ENCODE measurements around the gene RAB11B. TPM values are rescaled to one million over a fixed set of nuclear protein-coding genes. Genes with fewer than 3 reads are reported as not detected.

RAB11B gene
- total RNA-seq, 3 donors from 2014 or later: 39.5 to 57.7 (median 41.3) TPM

DNA sequence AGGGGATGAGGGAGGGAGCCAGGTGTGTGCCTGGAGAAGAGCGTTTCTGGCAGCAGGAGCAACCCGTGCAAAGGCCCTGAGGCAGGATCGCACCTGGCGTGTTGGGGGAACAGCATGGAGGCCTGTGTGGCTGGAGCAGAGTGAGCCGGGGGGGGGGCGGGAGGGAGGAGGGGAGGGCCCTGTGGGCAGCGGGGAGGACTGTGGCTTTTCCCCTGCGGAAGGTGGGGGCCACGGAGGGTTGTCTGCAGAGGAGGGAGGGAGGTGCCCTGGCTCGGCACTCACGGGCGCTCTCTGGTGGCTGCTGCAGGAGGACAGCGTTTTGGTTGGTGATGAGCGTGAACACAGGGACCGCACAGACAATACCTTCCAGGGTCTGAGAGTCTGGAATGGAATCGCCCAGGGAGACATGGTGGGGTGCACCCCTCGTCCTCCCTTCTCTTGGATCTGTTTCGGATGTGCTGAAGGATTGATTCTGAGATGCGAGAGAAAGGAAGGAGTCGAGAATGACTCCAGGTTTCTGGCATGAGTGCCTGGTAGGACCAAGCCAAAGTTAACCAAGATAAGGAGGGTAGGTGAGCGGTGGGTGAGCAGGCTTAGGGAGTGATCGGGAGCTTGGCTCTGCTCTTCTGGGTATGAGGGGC is 6.5 kb downstream of the RAB11B start:
- peak; percentile 79 for DNase-seq (ENCODE audit: low spot score in 2 of 2)
- Histone ChIP-seq H3K9me3 (no peaks in the 10 kb centered on the region), H3K4me3 (peak overlapping the region in 2 of 3 donors; percentile 24 to 37), H3K4me1 (peaks cover 14 to 45% of the 10 kb centered on the region in 2 donors), H3K27me3 (no peaks in the 10 kb centered on the region), H3K27ac (peak overlapping the region; percentile 100), H3K36me3 (no peaks in the 10 kb centered on the region)
- TF ChIP-seq, protein P1, sequence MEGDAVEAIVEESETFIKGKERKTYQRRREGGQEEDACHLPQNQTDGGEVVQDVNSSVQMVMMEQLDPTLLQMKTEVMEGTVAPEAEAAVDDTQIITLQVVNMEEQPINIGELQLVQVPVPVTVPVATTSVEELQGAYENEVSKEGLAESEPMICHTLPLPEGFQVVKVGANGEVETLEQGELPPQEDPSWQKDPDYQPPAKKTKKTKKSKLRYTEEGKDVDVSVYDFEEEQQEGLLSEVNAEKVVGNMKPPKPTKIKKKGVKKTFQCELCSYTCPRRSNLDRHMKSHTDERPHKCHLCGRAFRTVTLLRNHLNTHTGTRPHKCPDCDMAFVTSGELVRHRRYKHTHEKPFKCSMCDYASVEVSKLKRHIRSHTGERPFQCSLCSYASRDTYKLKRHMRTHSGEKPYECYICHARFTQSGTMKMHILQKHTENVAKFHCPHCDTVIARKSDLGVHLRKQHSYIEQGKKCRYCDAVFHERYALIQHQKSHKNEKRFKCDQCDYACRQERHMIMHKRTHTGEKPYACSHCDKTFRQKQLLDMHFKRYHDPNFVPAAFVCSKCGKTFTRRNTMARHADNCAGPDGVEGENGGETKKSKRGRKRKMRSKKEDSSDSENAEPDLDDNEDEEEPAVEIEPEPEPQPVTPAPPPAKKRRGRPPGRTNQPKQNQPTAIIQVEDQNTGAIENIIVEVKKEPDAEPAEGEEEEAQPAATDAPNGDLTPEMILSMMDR (IDR thresholded peaks at IDR 0.05): peak; percentile 13 to 75 (median 54)
- no peak for TF ChIP-seq POLR2AphosphoS5 (IDR thresholded peaks at IDR 0.05)
- intact Hi-C loops (cut with DNase I; ENCODE audit: low total_unique reads): loop anchor here (5.0 kb wide), 1 partner anchor 44 kb away; no protein-coding TSS in a partner anchor

DNA sequence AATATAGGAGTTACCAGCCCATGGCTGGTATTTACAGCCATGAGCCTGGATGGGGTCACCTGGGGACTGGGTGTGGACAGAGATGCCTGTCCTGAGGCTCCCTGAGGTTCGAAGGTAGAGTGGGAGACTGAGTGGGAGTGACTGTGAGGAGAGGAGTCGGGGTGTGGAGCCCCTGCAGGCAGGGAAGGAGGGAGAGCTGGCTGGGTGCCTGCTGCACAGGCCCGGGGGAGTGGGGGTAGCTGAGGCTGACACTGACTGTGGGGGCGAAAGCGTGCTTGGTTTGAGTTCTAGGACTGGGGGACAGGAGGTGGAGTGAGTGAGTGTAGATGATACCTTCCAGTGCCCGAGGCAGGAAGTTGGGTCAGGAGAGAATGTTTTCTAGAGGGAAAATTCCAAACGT is 7.1 kb downstream of the RAB11B start:
- intact Hi-C loops (cut with DNase I; ENCODE audit: low total_unique reads): loop anchor here (5.0 kb wide), 1 partner anchor 45 kb away; no protein-coding TSS in a partner anchor
- peaks cover 14 to 41% of the 10 kb centered on the region in 2 donors for H3K4me1 ChIP-seq
- no peaks in the 10 kb centered on the region for H3K36me3 ChIP-seq
- H3K27ac ChIP-seq: peak overlapping the region; percentile 100
- peak overlapping the region in 2 of 3 donors; percentile 24 to 37 for H3K4me3 ChIP-seq
- no peaks in the 10 kb centered on the region for H3K9me3 ChIP-seq
- TF ChIP-seq POLR2A (IDR thresholded peaks at IDR 0.05) (no peak), POLR2AphosphoS5 (IDR thresholded peaks at IDR 0.05) (no peak)
- TF ChIP-seq, protein P1 (IDR thresholded peaks at IDR 0.05): no peak
- H3K27me3 ChIP-seq: no peaks in the 10 kb centered on the region
- DNase-seq (ENCODE audit: low spot score in 2 of 2): no peak

DNA sequence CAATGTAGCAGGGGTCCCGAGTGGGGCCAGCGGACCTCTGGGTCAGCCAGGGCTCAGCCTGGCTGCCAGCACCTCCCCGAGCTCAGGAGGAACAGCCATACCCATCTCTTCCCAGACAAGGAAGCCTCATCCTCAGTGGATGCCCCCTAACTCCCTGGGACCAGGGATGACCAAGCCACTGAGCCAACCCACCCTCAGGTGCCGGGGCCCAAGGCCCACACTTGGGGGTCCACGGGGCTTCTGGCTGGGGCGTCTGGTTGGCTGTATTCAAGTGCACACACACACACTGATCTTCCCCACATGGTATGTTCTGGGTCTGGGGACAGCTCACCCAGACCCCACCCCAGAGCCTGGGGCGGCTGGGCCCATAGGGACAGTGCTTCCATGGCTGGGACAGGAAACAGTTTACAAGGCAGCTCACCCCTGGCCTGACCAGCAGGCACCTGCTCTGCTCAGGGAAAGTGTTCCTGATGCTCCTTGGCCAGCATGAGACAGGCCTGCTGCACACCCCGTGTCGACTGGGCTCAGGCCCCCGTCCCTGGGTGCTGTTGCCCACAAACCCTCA is 7.7 kb downstream of the RAB11B start:
- no peaks in the 10 kb centered on the region for H3K9me3 ChIP-seq
- DNase-seq (ENCODE audit: low spot score in 2 of 2): no peak
- H3K27ac ChIP-seq: peak overlapping the region; percentile 100
- H3K36me3 ChIP-seq: no peaks in the 10 kb centered on the region
- H3K4me1 ChIP-seq: peaks cover 14 to 39% of the 10 kb centered on the region in 2 donors
- TF ChIP-seq POLR2A (IDR thresholded peaks at IDR 0.05): no peak
- TF ChIP-seq POLR2AphosphoS5 (IDR thresholded peaks at IDR 0.05): no peak
- TF ChIP-seq, protein P1 (IDR thresholded peaks at IDR 0.05): no peak
- intact Hi-C loops (cut with DNase I; ENCODE audit: low total_unique reads): loop anchor here (5.0 kb wide), 1 partner anchor 46 kb away; no protein-coding TSS in a partner anchor
- H3K27me3 ChIP-seq: no peaks in the 10 kb centered on the region
- peak overlapping the region in 2 of 3 donors; percentile 24 to 37 for H3K4me3 ChIP-seq

DNA sequence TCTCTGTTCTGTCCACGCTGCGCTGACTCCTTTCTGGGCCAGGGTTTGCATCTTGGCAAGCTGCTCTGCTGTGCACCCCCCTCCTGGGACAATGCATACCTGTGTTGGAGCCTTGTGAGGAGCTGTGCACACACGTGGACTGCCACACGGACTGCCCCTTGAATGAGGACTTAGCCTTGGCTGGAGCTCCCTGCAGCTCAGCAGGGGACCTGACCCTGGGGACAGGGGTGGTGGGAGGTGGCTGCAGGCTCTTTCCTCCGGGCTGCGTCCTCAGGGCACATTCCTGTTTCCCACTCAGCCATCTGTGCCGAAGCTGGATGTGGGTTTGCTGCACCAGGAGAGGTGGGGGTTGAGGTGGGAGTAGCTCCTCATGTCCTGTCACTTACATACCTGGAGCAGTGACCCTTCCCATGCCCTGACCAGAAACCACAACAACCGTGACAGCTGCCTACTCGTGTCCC is 8.2 kb downstream of the RAB11B start:
- Histone ChIP-seq H3K27ac (peak overlapping the region; percentile 100), H3K27me3 (no peaks in the 10 kb centered on the region), H3K4me1 (peaks cover 14 to 34% of the 10 kb centered on the region in 2 donors), H3K9me3 (no peaks in the 10 kb centered on the region), H3K4me3 (peak overlapping the region in 1 of 3 donors; percentile 24), H3K36me3 (no peaks in the 10 kb centered on the region)
- TF ChIP-seq POLR2AphosphoS5 (IDR thresholded peaks at IDR 0.05) (no peak), POLR2A (IDR thresholded peaks at IDR 0.05) (no peak)
- TF ChIP-seq, protein P1 (IDR thresholded peaks at IDR 0.05): no peak
- no peak for DNase-seq (ENCODE audit: low spot score in 2 of 2)
- intact Hi-C loops (cut with DNase I; ENCODE audit: low total_unique reads): loop anchor here (5.0 kb wide), 1 partner anchor 46 kb away; no protein-coding TSS in a partner anchor

DNA sequence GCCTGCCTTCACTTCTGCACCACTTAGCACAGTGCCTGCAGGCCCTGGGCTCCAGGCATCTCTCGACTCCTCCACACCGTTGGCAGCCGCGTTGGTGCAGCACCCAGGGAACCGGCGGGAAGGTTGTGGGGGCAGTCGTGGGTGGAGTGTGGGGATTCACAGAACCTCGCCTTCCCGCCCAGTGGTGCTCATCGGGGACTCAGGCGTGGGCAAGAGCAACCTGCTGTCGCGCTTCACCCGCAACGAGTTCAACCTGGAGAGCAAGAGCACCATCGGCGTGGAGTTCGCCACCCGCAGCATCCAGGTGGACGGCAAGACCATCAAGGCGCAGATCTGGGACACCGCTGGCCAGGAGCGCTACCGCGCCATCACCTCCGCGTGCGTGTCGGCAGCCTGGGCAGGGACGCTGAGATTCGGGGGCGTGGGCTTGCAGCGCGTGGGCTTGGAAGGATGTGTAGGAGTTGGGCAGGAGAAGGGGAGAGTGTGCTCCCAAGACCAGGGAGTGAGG is 9.6 kb downstream of the RAB11B start:
- H3K36me3 ChIP-seq: no peaks in the 10 kb centered on the region
- H3K27me3 ChIP-seq: no peaks in the 10 kb centered on the region
- no peak for DNase-seq (ENCODE audit: low spot score in 2 of 2)
- no peak overlapping the region for H3K4me3 ChIP-seq
- intact Hi-C loops (cut with DNase I; ENCODE audit: low total_unique reads): loop anchor here (5.0 kb wide), 1 partner anchor 47 kb away; no protein-coding TSS in a partner anchor
- TF ChIP-seq POLR2AphosphoS5 (IDR thresholded peaks at IDR 0.05): no peak
- TF ChIP-seq POLR2A (IDR thresholded peaks at IDR 0.05): no peak
- TF ChIP-seq, protein P1 (IDR thresholded peaks at IDR 0.05): no peak
- H3K27ac ChIP-seq: peak overlapping the region in 1 of 2 donors; percentile 19
- no peaks in the 10 kb centered on the region for H3K9me3 ChIP-seq
- peaks cover 9 to 29% of the 10 kb centered on the region in 2 donors for H3K4me1 ChIP-seq

Data from breast epithelium (tissue), 4 donors.